Measurements from ENCODE around the gene LONRF2. TPM values are rescaled to one million over a fixed set of nuclear protein-coding genes. Genes with fewer than 3 reads are reported as not detected.

Gene LONRF2
- total RNA-seq, 1 experiment from 2014 or later, result 9.7 TPM

GRCh38 chr2:100241236-100241635 lies 81.1 kb downstream of the LONRF2 start:
- no peaks in the 10 kb centered on the region for H3K36me3 Mint-ChIP-seq (ENCODE audit: insufficient read depth, unreplicated experiment)
- no peaks in the 10 kb centered on the region for H3K4me1 Mint-ChIP-seq (ENCODE audit: low read depth, unreplicated experiment)
- no peaks in the 10 kb centered on the region for H3K9me3 Mint-ChIP-seq (ENCODE audit: low read depth, unreplicated experiment)
- CTCF ChIA-PET, result interaction anchor here (0.7 to 1.5 kb wide), 2 partner anchors 422 to 494 kb away, joined by 3 read pairs; no protein-coding TSS in a partner anchor
- intact Hi-C loops (cut with micrococcal nuclease; ENCODE audit: unreplicated experiment), result no loop called here
- no peak for TF ChIP-seq CTCF (IDR thresholded peaks at IDR 0.05; ENCODE audit: unreplicated experiment)
- BruUV-seq (replicated peaks), result no TSS peak
- H3K27me3 Mint-ChIP-seq (ENCODE audit: unreplicated experiment), result peaks cover 72% of the 10 kb centered on the region
- H3K27ac Mint-ChIP-seq (ENCODE audit: unreplicated experiment), result no peak overlapping the region
- no peak overlapping the region for H3K4me3 Mint-ChIP-seq (ENCODE audit: low read depth, unreplicated experiment)
- DNase-seq, result no peak

GRCh38 chr2:100240386-100240785 lies 81.9 kb downstream of the LONRF2 start:
- H3K27ac Mint-ChIP-seq (ENCODE audit: unreplicated experiment), result no peak overlapping the region
- no peaks in the 10 kb centered on the region for H3K36me3 Mint-ChIP-seq (ENCODE audit: insufficient read depth, unreplicated experiment)
- no peak for TF ChIP-seq CTCF (IDR thresholded peaks at IDR 0.05; ENCODE audit: unreplicated experiment)
- CTCF ChIA-PET, result no interaction called here
- H3K4me3 Mint-ChIP-seq (ENCODE audit: low read depth, unreplicated experiment), result no peak overlapping the region
- BruUV-seq (replicated peaks), result no TSS peak
- intact Hi-C loops (cut with micrococcal nuclease; ENCODE audit: unreplicated experiment), result no loop called here
- peaks cover 72% of the 10 kb centered on the region for H3K27me3 Mint-ChIP-seq (ENCODE audit: unreplicated experiment)
- H3K9me3 Mint-ChIP-seq (ENCODE audit: low read depth, unreplicated experiment), result no peaks in the 10 kb centered on the region
- no peak for DNase-seq
- H3K4me1 Mint-ChIP-seq (ENCODE audit: low read depth, unreplicated experiment), result no peaks in the 10 kb centered on the region

- CTCF ChIA-PET, result no interaction called here
- intact Hi-C loops (cut with micrococcal nuclease; ENCODE audit: unreplicated experiment), result loop anchor here (2.0 kb wide), 1 partner anchor 57 kb away; no protein-coding TSS in a partner anchor
- TF ChIP-seq CTCF (IDR thresholded peaks at IDR 0.05; ENCODE audit: unreplicated experiment), result no peak
- no TSS peak for BruUV-seq (replicated peaks)
- H3K9me3 Mint-ChIP-seq (ENCODE audit: low read depth, unreplicated experiment), result no peaks in the 10 kb centered on the region
- peaks cover 72% of the 10 kb centered on the region for H3K27me3 Mint-ChIP-seq (ENCODE audit: unreplicated experiment)
- no peak overlapping the region for H3K4me3 Mint-ChIP-seq (ENCODE audit: low read depth, unreplicated experiment)
- no peaks in the 10 kb centered on the region for H3K4me1 Mint-ChIP-seq (ENCODE audit: low read depth, unreplicated experiment)
- H3K27ac Mint-ChIP-seq (ENCODE audit: unreplicated experiment), result no peak overlapping the region
- H3K36me3 Mint-ChIP-seq (ENCODE audit: insufficient read depth, unreplicated experiment), result no peaks in the 10 kb centered on the region
- no peak for DNase-seq
These were observed 82.7 kb downstream of the LONRF2 start for GRCh38 chr2:100239486-100240210.

- H3K4me1 Mint-ChIP-seq (ENCODE audit: low read depth, unreplicated experiment), result no peaks in the 10 kb centered on the region
- no peaks in the 10 kb centered on the region for H3K36me3 Mint-ChIP-seq (ENCODE audit: insufficient read depth, unreplicated experiment)
- no peak overlapping the region for H3K4me3 Mint-ChIP-seq (ENCODE audit: low read depth, unreplicated experiment)
- H3K27me3 Mint-ChIP-seq (ENCODE audit: unreplicated experiment), result peaks cover 77% of the 10 kb centered on the region
- H3K9me3 Mint-ChIP-seq (ENCODE audit: low read depth, unreplicated experiment), result no peaks in the 10 kb centered on the region
- no peak for DNase-seq
- H3K27ac Mint-ChIP-seq (ENCODE audit: unreplicated experiment), result no peak overlapping the region
- intact Hi-C loops (cut with micrococcal nuclease; ENCODE audit: unreplicated experiment), result loop anchor here (2.0 kb wide), 1 partner anchor 56 kb away; no protein-coding TSS in a partner anchor
- CTCF ChIA-PET, result no interaction called here
- TF ChIP-seq CTCF (IDR thresholded peaks at IDR 0.05; ENCODE audit: unreplicated experiment), result no peak
- no TSS peak for BruUV-seq (replicated peaks)
These were observed 83.8 kb downstream of the LONRF2 start for GRCh38 chr2:100238471-100238870.
